Measurements from ENCODE around the gene PEX5L.

DNA sequence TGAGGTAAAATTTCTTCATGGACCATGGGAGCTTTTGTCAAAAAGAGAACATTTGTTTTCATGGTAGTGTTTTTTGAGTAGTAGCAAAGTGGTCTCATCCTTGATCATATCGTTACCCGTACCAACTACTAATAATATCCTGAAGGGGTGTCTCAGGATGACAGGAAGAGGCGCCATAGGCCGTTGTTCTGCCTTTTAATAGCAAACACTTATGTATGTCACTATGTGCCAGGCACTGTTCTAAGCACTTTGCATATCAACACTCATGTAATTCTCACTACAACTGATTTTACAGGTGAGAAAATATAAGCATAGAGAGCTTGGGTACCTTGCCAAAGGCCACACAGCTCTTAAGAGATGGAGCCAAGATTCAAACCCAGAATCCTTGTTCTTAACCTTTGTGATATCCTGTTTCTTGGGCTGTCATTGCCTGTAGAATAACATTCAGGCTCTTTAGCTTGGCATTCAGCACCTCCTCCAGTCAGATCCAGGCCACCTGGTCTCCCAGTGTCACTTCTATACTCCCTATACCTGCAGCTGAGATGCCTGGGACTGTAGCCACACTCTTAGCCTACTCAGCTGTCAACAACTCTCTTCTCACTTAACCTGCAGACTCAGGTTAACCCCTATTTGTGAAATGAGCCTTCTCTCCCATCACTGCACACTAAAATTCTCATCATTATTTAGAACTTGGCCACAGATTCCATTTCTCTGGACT is 270.2 kb downstream of the PEX5L start:
- no peak for TF ChIP-seq POLR2A (IDR thresholded peaks at IDR 0.05)
- TF ChIP-seq, protein P1, sequence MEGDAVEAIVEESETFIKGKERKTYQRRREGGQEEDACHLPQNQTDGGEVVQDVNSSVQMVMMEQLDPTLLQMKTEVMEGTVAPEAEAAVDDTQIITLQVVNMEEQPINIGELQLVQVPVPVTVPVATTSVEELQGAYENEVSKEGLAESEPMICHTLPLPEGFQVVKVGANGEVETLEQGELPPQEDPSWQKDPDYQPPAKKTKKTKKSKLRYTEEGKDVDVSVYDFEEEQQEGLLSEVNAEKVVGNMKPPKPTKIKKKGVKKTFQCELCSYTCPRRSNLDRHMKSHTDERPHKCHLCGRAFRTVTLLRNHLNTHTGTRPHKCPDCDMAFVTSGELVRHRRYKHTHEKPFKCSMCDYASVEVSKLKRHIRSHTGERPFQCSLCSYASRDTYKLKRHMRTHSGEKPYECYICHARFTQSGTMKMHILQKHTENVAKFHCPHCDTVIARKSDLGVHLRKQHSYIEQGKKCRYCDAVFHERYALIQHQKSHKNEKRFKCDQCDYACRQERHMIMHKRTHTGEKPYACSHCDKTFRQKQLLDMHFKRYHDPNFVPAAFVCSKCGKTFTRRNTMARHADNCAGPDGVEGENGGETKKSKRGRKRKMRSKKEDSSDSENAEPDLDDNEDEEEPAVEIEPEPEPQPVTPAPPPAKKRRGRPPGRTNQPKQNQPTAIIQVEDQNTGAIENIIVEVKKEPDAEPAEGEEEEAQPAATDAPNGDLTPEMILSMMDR (IDR thresholded peaks at IDR 0.05) = no peak

All from adrenal gland (tissue), 5 donors.